Epithelial cell of proximal tubule (primary cell): ENCODE results near the gene PTK7. TPM values are rescaled to one million over a fixed set of nuclear protein-coding genes. Genes with fewer than 3 reads are reported as not detected.
A peak's percentile ranks its signal among the peaks of the same experiment; 100 is the strongest.
"Not testable (repeated sequence)": the region's sequence is repeated elsewhere in the genome, so short reads cannot be mapped to it uniquely, and the experiment has no call there.

Experiments
- DNase-seq: peaks from one replicate; pipeline ENCODE4 v3.0.0-alpha.2; 2011; ENCODE audit warnings: low read depth
- H3K4me3 ChIP-seq: 2 replicates; pipeline ENCODE4 v1.5.1; 2011; ENCODE audit warnings: low read depth, mild to moderate bottlenecking, low read length
- total RNA-seq: library from RNA; depleted of rRNA; stranded (reverse); fragments of >200 nt; gene quantifications from 2 replicates; pipeline ENCODE4 v1.2.3, GENCODE V29; 2015
- TF ChIP-seq, protein P1 (sequence below): conservative IDR thresholded peaks from 2 replicates; pipeline ENCODE4 v1.5.1; 2012; ENCODE audit warnings: low read depth, mild to moderate bottlenecking, low read length

PTK7 gene
- total RNA-seq, 1 donor from 2014 or later, result 91.2 TPM

DNA sequence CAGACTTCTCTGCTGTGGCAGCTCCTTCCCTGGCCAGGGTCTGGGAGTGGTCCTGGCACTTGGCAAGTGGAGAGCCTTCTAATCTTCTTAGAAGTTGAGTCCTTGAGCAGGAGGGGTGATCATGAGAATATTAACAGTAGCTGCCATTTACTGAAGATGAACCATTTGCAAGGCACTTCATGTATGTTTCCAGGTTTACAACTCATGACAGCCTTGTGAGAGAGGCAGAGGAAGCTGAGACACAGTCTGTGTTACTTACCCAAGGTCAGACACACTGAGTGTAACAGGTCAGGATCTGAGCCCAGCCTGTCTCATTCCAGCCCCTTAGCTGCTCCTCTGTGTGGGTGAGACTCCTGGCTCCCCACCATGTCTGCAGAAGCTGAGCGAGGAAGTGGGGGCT is 49.4 kb downstream of the PTK7 start:
- DNase-seq, result no peak
- TF ChIP-seq, protein P1, sequence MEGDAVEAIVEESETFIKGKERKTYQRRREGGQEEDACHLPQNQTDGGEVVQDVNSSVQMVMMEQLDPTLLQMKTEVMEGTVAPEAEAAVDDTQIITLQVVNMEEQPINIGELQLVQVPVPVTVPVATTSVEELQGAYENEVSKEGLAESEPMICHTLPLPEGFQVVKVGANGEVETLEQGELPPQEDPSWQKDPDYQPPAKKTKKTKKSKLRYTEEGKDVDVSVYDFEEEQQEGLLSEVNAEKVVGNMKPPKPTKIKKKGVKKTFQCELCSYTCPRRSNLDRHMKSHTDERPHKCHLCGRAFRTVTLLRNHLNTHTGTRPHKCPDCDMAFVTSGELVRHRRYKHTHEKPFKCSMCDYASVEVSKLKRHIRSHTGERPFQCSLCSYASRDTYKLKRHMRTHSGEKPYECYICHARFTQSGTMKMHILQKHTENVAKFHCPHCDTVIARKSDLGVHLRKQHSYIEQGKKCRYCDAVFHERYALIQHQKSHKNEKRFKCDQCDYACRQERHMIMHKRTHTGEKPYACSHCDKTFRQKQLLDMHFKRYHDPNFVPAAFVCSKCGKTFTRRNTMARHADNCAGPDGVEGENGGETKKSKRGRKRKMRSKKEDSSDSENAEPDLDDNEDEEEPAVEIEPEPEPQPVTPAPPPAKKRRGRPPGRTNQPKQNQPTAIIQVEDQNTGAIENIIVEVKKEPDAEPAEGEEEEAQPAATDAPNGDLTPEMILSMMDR, result no peak
- H3K4me3 ChIP-seq, result no peak overlapping the region

DNA sequence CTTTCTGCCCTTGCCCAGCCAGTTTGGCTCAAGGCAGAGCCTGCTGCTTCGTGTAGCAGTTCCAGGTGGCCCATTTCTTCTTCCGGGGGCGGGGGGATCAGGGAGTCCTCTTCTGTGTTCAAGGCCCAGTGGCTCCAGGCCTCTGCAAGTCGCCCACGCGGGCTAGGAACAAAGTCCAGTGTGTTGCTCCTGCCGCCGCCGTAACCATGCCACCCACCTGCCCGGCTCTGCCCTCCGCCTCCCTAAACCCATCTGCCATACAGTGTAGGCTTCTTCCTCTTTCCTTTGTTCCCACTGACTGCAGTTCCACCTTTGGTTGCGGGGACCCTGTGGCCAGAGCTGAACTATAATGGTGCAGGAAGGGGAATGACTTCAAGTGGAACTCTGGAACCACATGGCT is 51.1 kb downstream of the PTK7 start:
- DNase-seq, result no peak
- H3K4me3 ChIP-seq, result no peak overlapping the region
- TF ChIP-seq, protein P1, result no peak

DNA sequence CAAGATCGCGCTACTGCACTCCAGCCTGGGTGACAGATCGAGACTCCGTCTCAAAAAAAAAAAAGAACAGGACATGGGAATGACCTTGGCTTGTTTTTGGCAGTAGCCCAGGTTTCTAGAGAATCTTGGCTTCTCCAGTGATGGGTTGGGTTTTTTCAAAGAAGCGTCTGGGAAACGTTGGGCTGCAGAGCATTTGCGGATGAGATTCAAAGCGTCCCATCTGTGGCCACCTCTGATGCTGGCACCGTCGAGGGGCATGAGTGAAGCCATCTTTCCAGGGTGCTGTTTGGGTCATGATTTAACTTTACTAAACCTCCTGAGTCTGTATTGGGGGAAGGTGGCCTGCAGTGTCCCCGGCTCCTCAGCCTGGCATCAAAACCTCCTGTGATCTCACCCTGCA is 51.8 kb downstream of the PTK7 start:
- H3K4me3 ChIP-seq, result no peak overlapping the region
- DNase-seq, result no peak
- TF ChIP-seq, protein P1, result no peak

DNA sequence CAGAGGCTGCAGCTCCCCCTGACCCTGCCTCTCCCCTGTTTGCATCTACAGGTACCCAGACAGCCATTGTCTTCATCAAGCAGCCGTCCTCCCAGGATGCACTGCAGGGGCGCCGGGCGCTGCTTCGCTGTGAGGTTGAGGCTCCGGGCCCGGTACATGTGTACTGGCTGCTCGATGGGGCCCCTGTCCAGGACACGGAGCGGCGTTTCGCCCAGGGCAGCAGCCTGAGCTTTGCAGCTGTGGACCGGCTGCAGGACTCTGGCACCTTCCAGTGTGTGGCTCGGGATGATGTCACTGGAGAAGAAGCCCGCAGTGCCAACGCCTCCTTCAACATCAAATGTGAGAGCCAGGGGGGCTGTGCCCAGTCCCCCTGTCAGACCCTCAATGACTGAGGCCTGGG is 52.8 kb downstream of the PTK7 start:
- TF ChIP-seq, protein P1, result no peak
- no peak for DNase-seq
- no peak overlapping the region for H3K4me3 ChIP-seq

DNA sequence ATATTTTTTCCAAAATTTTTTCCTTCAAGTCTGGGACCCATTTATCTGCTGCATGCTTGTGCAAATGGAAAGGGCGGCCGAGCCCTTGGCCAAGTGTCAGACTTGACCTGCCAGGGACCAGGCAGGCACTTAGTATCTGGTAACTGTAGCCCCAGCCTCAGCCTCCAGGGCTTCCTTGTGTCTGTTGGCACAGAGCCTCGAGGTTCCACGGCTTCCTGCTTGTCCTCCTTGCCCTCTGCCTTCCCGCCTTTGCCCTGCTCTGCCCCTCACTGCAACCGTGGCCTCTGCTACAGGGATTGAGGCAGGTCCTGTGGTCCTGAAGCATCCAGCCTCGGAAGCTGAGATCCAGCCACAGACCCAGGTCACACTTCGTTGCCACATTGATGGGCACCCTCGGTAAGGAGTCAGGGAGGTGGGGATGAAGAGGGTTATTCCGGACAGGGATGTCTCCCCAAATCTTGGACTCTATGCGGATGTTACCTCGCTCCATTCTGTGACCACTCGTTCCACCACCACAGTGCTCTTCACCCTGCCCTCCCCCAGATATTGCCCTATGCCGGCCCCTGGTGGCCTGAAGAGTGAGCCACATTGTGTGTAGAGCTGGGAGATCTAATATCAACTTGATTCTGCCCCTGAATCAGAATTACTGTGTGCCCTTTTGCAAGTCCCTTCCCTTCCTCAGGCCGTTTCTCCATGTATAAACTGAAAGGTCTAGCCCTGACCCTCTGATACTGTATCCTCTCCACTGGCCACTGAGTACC is 53.5 kb downstream of the PTK7 start:
- DNase-seq, result no peak
- no peak overlapping the region for H3K4me3 ChIP-seq
- TF ChIP-seq, protein P1, result peak; percentile 91

DNA sequence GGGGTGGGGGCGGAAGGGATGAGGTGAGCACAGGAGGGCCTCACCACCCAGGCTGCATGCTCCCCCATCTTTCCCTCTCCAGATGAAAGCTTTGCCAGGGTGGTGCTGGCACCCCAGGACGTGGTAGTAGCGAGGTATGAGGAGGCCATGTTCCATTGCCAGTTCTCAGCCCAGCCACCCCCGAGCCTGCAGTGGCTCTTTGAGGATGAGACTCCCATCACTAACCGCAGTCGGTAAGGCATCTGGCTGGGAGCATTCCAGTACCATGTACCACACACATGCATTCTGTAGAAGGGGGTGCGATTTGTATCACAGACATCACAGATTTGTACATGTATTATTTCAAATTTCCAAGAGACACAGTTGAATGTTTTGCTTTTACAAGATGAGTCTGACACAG is 54.3 kb downstream of the PTK7 start:
- no peak overlapping the region for H3K4me3 ChIP-seq
- DNase-seq, result no peak
- TF ChIP-seq, protein P1, result no peak

DNA sequence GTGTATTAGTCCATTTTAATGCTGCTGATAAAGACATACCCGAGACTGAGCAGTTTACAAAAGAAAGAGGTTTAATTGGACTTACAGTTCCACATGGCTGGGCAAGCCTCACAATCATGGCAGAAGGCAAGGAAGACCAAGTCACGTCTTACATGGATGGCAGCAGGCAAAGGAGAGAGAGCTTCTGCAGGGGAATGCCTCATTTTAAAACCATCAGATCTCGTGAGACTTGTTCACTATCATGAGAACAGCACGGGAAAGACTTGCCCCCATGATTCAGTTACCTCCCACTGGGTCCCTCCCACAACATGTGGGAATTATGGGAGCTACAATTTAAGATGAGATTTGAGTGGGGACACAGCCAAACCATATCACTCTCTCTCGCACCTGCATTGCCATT is 55.3 kb downstream of the PTK7 start:
- not testable (repeated sequence) for DNase-seq, H3K4me3 ChIP-seq

DNA sequence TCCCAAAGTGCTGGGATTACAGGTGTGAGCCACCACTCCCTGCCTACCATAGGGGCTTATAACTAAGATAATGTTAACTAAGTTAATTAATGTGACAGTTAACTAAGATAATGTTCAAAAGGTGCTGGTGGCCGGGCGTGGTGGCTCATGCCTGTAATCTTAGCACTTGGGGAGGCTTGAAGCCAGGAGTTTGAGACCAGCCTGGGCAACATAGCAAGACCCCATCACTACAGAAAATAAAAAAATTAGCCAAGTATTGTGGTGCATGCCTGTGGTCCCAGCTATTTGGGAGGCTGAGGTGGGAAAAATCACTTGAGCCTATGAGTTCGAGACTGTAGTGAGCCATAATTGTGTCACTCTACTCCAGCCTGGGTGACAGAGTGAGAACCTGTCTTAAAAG is 62.2 kb downstream of the PTK7 start:
- H3K4me3 ChIP-seq, result no peak overlapping the region
- no peak for DNase-seq
- TF ChIP-seq, protein P1, result no peak

DNA sequence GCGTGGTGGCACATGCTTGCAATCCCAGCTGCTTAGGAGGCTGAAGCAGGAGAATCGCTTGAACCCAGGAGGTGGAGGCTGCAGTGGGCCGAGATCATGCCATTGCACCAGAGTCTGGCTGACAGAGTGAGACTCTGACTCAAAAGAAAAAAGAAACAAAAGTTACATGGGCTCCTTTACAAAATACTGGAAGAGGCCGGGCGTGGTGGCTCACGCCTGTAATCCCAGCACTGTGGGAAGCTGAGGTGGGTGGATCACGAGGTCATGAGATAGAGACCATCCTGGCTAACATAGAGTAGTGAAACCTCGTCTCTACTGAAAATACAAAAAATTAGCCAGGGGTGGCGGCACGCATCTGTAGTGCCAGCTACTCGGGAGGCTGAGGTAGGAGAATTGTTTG is 63.9 kb downstream of the PTK7 start:
- not testable (repeated sequence) for H3K4me3 ChIP-seq, DNase-seq
